HG02678 (cell line): ENCODE results near the gene ZNF768.

Experiments
- ATAC-seq: cut with Tn5 transposase; IDR thresholded peaks from one replicate; pipeline ENCODE4 v1.9.1; 2021; ENCODE audit warnings: mild to moderate bottlenecking, moderate library complexity; ENCODE audit not compliant: unreplicated experiment

Gene ZNF768

GRCh38 chr16:30474074-30474452 lies 52.3 kb downstream of the ZNF768 start:
- no peak for ATAC-seq
